HS-27A (cell line): Measurements from ENCODE around the gene RAB21.

Experiments used
- DNase-seq: peaks from one replicate; pipeline ENCODE4 v3.0.0-alpha.2; 2012; ENCODE audit warnings: low read depth, missing footprints

The RAB21 gene

GRCh38 chr12:71754461-71755145 lies at the start of gene RAB21:
Gene RAB21 (plus strand): TSS chr12:71754863. CDS start chr12:71755130, 267 bp downstream.
- peak; percentile 88 for DNase-seq

GRCh38 chr12:71704920-71705319 lies 49.7 kb upstream of the RAB21 start:
- no peak for DNase-seq

DNA sequence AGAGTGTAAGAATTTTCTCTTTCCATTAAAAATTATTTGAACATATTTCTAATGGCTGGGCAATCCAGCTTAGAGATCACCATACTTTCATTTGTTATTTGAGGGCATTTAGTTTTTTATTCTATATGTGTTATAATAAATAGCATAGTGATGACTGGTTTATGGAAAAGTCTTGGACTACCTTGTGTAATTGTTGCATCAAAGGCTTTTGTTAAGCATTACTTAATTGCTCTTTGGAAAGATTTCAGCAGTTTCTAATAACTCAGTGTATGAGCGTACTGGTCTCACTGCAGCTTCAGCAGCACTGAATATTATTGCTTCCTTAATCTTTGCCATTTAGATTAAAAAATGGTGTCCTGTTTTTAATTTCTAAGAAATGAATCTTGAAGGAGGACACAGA lies 46.0 kb upstream of the RAB21 start:
- DNase-seq = no peak

- peak; percentile 90 for DNase-seq
These were observed 44.2 kb upstream of the RAB21 start for GRCh38 chr12:71710276-71711125.

- no peak for DNase-seq
These were observed 36.1 kb upstream of the RAB21 start for GRCh38 chr12:71718611-71719010.

- DNase-seq = no peak
These were observed 34.9 kb upstream of the RAB21 start for GRCh38 chr12:71719647-71720370.

GRCh38 chr12:71721783-71722505 lies 32.7 kb upstream of the RAB21 start:
- no peak for DNase-seq

DNA sequence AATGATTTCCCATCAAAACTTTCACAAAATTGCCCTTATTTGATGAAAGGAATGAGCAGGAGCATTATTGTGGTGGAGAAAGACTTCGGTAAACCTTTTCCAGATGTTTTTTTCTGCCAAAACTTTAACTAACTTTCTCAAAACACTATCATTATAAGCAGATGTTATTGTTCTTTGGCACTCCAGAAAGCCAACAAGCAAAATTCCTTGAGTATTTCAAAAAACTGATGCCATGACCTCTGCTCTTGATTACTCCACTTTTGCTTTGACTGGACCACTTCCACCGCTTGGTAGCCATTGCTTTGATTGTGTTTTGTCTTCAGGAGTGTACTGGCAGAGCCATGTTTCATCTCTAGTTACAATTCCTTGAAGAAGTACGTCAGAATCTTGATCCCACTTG lies 29.7 kb upstream of the RAB21 start:
- no peak for DNase-seq

DNA sequence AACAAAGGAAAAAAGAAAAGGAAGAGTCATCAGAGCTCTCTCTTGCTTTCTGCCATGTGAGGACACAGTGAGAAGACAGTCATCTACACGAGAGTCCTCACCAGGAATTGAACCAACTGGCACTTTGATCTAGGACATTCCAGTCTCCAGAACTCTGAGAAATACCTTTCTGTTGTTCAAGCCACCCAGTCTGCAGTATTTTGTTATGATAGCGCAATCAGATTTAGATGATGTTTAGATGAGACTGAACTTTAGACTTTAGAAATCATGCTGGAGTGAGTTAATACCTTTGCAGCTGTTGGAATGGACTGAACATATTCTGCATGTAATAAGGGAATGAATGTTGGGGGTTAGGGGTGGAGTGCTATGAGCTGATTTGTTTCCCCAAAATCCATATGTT lies 28.1 kb upstream of the RAB21 start:
- DNase-seq = no peak

- DNase-seq = no peak
These were observed 26.7 kb upstream of the RAB21 start for GRCh38 chr12:71727958-71728357.

DNA sequence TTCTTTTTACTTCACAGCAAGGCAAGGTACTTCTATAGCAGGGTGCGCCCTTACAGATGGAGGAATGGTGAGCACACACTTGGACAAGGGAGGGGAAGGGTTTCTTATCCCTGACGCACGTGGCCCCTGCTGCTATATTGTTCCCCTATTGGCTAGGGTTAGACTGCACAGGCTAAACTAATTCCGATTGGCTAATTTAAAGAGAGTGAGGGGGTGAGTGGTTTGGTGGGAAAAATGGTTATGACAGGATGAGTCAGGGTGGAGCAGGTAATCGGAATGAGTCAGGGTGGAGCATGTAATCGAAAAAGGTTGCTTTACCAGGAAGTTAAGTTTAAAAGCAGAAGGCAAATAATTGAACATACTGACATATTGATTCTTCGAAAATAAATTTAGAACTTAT lies 23.7 kb upstream of the RAB21 start:
- no peak for DNase-seq

DNA sequence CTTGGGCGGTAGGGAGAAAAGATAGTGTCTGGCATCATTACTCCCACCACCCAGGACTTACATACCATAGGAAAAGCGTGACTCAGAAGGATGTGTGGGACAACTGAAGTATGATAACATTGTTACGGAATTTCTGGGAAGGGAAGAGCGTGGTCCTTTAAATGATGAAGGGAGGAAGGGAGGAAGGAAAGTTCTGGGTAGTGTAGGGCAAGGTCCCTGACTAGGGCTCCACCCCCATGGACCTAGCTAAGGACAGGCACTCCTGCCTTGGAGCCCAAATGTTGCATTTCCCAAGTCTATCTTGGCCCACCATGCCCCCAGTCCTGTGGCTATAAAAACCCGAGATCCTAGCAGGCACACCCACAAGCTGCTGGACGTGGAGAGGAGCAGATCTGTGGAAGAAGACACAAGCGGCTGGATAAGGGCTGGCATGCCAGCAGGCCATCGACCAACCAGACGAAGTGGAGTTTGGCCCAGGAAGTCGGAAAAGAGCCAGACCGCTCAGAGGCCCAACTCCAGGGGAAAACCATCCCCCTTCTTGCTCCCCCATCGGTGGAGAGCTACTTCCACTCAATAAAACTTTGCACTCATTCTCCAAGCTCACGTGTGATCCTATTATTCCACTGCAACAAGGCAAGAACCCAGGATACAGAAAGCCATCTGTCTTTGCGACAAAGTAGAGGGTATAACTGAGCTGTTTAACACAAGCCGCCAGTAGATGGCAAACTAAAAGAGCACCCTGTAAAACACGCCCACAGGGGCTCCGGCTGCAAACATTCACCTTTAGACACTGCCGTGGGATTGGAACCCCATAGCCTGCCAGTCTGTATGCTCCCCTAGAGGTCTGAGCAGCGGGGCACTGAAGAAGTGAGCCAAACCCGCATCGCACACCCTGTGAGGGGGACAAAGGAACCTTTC lies 23.0 kb upstream of the RAB21 start:
- DNase-seq = no peak

GRCh38 chr12:71732357-71732712 lies 22.3 kb upstream of the RAB21 start:
- no peak for DNase-seq

DNA sequence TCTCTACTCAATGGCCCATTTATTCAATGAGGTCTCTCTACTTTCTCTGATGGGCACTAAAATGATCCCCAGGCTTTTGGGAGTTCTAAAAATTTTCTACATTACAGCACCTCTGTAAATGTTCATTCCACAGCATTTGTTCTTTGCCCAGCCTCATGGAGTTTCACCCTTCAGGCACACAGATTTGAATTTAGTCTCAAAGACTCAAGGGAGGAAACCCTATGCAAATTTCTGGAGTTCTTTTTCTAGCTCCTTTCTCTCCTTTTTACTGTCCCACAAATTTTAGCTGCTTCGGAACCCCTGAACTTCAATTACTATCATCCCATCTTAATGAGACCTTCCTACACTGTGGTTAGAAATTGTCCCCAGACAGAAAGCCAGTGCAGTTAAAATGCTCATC lies 17.5 kb upstream of the RAB21 start:
- DNase-seq = no peak

DNA sequence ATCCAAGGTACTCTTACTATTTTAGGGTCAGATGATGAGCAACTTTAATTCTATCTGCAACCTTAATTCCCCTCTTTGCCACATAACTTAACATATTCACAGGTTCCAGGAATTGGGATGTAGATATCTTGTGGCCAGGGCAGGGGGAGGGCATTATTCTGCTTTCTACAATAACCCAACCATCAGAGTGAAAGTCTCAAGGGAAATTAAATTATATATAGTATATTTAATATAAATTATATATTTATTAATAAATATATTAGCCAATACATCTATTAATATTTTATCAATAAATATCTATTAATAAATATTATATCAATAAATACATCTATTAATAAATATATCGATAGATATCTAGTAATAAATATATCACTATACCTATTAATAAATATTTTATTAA lies 11.7 kb upstream of the RAB21 start:
- no peak for DNase-seq

- no peak for DNase-seq
These were observed 10.0 kb upstream of the RAB21 start for GRCh38 chr12:71744522-71745300.

GRCh38 chr12:71746974-71747611 lies 7.6 kb upstream of the RAB21 start:
- no peak for DNase-seq

GRCh38 chr12:71748081-71748850 lies 6.4 kb upstream of the RAB21 start:
- DNase-seq = no peak

GRCh38 chr12:71749666-71750065 lies 5.0 kb upstream of the RAB21 start:
- no peak for DNase-seq
